Glutamatergic neuron (in vitro differentiated cells): ENCODE measurements around the gene FGF12. TPM values are rescaled to one million over a fixed set of nuclear protein-coding genes. Genes with fewer than 3 reads are reported as not detected.

Experiments
- DNase-seq: peaks from one replicate; pipeline ENCODE4 v3.0.0; 2022
- H3K27ac Mint-ChIP-seq: one replicate; pipeline ENCODE4 v1.8.0; 2020; ENCODE audit warnings: mild to moderate bottlenecking, mixed read lengths, inconsistent platforms; ENCODE audit not compliant: unreplicated experiment
- H3K27me3 Mint-ChIP-seq: one replicate; pipeline ENCODE4 v1.8.0; 2020; ENCODE audit warnings: mild to moderate bottlenecking, moderate library complexity, mixed read lengths, inconsistent platforms; ENCODE audit not compliant: unreplicated experiment
- H3K36me3 Mint-ChIP-seq: one replicate; pipeline ENCODE4 v1.8.0; 2020; ENCODE audit warnings: mild to moderate bottlenecking, mixed read lengths, inconsistent platforms; ENCODE audit not compliant: unreplicated experiment
- H3K4me1 Mint-ChIP-seq: one replicate; pipeline ENCODE4 v1.8.0; 2020; ENCODE audit warnings: mild to moderate bottlenecking, low read depth, mixed read lengths, inconsistent platforms; ENCODE audit not compliant: unreplicated experiment
- H3K4me3 Mint-ChIP-seq: one replicate; pipeline ENCODE4 v1.8.0; 2020; ENCODE audit warnings: mild to moderate bottlenecking, mixed read lengths, inconsistent platforms; ENCODE audit not compliant: unreplicated experiment
- H3K9me3 Mint-ChIP-seq: one replicate; pipeline ENCODE4 v1.8.0; 2020; ENCODE audit warnings: mild to moderate bottlenecking, moderate library complexity, mixed read lengths, inconsistent platforms; ENCODE audit not compliant: unreplicated experiment
- total RNA-seq: library from RNA; stranded (reverse); fragmentation: NEBNext Ultra II Directional; extraction: Animal tissue kit (Norgen Biotek cat#: 25700); gene quantifications from one replicate; pipeline ENCODE4 v1.2.1, GENCODE V29; 2021; ENCODE audit not compliant: unreplicated experiment
- TF ChIP-seq, protein P1 (sequence below): fragments of 200-600 bp; sonication (generic); IDR thresholded peaks from one replicate; pipeline ENCODE4 v1.5.0; 2021; ENCODE audit not compliant: partially characterized antibody, unreplicated experiment

The FGF12 gene
- total RNA-seq, 1 donor from 2014 or later: 33.1 TPM

DNA sequence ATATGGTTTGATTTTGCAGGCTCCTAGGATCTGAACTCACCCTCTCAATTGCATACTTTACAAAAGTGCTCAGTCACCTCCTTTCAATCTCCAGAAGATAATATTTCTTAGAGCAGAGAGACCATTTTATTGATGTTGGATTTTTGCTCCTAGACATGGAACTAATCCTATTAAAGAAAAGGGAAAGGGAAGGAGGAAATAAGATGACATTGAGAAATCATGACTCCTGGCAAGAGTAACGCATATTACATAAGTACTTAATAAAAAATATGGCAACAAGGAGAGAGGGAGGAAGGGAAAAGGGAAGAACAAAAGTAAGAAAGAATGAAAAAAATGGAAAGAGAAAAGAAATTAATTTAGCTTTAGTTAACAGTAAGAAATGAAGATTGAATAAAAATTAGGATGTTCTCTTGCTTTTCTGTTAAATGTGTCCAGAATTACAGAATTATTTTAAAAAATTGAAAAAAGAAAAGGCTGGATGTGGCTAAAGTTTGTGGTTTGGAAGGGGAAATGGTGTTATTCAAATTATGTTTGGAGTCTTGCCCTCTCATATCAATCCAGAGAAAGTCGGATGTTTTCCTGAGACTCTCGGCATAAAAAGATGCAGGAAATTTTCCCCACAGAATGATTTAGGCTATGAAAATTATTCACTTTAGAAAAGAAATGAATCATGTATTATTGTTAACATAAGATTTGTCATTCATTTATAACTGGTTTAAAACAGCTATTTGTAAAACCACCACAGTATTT is 474.0 kb downstream of the FGF12 start:
- Mint-ChIP-seq H3K9me3 (no peaks in the 10 kb centered on the region), H3K4me3 (no peak overlapping the region), H3K4me1 (peaks cover 3% of the 10 kb centered on the region), H3K36me3 (no peaks in the 10 kb centered on the region), H3K27me3 (no peaks in the 10 kb centered on the region), H3K27ac (no peak overlapping the region)
- no peak for DNase-seq
- TF ChIP-seq, protein P1, sequence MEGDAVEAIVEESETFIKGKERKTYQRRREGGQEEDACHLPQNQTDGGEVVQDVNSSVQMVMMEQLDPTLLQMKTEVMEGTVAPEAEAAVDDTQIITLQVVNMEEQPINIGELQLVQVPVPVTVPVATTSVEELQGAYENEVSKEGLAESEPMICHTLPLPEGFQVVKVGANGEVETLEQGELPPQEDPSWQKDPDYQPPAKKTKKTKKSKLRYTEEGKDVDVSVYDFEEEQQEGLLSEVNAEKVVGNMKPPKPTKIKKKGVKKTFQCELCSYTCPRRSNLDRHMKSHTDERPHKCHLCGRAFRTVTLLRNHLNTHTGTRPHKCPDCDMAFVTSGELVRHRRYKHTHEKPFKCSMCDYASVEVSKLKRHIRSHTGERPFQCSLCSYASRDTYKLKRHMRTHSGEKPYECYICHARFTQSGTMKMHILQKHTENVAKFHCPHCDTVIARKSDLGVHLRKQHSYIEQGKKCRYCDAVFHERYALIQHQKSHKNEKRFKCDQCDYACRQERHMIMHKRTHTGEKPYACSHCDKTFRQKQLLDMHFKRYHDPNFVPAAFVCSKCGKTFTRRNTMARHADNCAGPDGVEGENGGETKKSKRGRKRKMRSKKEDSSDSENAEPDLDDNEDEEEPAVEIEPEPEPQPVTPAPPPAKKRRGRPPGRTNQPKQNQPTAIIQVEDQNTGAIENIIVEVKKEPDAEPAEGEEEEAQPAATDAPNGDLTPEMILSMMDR: no peak

DNA sequence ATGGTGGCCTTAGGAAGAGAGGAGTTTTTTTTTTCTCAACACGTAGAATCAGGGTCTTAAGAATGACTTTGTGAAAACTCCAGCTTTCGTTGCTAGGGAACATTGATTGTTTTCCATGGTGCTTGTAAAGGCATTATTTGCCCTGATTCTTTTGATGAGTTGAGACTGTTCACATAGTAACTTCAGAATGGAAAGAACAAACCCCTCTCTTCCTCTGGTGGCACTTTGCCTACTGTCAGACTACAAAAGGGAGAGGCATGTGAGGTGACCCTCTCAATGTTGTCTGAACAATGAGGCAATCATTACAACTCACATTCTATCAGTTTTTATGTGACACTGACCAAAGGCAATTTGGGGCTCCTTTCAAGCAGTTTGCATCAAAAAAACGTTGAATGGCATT is 477.8 kb downstream of the FGF12 start:
- Mint-ChIP-seq H3K27ac (no peak overlapping the region), H3K9me3 (peaks cover 2% of the 10 kb centered on the region), H3K36me3 (no peaks in the 10 kb centered on the region), H3K27me3 (no peaks in the 10 kb centered on the region), H3K4me3 (no peak overlapping the region), H3K4me1 (peaks cover 20% of the 10 kb centered on the region)
- DNase-seq: no peak
- TF ChIP-seq, protein P1: no peak

DNA sequence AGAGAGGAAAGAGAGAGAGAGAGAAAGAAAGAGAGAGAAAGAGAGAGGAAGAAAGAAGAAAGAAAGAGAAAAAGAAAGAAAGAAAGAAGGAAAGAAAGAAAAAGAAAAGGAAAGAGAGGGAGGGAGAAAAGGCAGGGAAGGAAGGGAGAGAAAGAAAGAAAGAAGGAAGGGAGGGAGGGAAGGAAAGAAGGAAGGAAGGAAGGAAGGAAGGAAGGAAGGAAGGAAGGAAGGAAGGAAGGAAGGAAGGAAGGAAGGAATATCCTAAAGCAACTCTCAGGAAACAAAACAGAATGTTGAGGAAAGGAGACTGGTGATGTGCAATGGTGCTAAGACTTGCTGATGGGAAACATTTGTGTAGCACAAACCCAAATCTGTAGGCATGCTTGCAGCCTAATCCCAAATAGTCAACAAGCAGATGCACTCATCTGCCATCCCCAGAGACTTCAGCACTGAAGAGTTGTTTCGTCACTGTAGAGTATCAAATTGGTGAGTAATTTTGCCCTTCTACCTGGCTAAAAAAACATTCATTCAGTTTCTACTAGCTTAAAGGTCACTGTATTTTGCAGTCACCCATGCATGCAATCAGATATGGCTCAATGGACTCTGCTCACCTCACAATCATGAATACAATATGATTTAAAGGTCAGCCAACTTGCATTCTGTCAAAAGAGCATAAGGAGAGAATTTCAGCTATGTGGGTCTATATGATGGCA is 480.3 kb downstream of the FGF12 start:
- H3K27me3 Mint-ChIP-seq: no peaks in the 10 kb centered on the region

DNA sequence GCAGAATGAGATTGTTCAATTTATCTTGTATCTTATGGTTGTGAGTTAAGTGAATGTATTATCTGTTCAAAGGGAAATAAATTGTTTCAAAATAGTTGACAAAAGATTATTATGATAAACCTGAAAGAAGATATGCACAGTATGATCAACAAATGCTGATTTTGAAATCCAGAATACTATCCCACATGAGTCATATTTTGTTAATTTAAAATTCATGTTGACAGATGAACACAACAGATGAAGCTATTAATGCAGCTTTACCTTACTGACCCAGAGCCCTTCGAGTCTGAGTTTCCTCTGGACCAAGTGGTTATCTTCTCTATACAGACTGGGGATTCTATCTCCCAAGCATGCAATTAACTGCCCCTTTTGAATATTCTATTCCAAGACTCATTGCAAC is 482.8 kb downstream of the FGF12 start:
- DNase-seq: no peak
- Mint-ChIP-seq H3K36me3 (no peaks in the 10 kb centered on the region), H3K9me3 (peaks cover 2% of the 10 kb centered on the region), H3K4me3 (no peak overlapping the region), H3K4me1 (peaks cover 31% of the 10 kb centered on the region), H3K27ac (no peak overlapping the region), H3K27me3 (no peaks in the 10 kb centered on the region)
- TF ChIP-seq, protein P1: no peak

More for the DNA sequence above, 480.3 kb downstream of the FGF12 start:
- TF ChIP-seq, protein P1: no peak
- DNase-seq: peak; percentile 34
- Mint-ChIP-seq H3K4me1 (peaks cover 26% of the 10 kb centered on the region), H3K36me3 (no peaks in the 10 kb centered on the region), H3K9me3 (peaks cover 2% of the 10 kb centered on the region), H3K27ac (peak overlapping the region; percentile 71), H3K4me3 (no peak overlapping the region)

DNA sequence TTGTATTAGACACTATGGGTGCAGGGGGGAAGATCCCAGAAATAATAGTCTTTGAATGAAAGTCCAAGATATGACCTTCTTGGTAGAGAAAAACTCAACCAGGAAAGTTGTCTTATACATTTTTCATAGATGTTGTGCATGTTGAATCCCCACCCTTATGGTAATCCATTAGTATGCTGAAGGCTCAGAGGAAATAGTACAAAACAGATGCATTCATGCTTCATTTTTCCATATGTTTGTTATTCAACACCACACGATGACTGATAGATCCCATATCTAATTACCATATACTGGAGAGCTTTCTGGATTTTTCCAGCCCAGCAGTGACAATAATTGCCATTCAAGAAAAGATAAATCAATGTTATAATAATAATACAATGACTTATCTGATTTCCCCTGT is 487.4 kb downstream of the FGF12 start:
- TF ChIP-seq, protein P1: no peak
- no peak for DNase-seq
- Mint-ChIP-seq H3K4me1 (peaks cover 15% of the 10 kb centered on the region), H3K27ac (no peak overlapping the region), H3K4me3 (no peak overlapping the region), H3K27me3 (no peaks in the 10 kb centered on the region), H3K36me3 (peaks cover 11% of the 10 kb centered on the region), H3K9me3 (peaks cover 2% of the 10 kb centered on the region)
